22Rv1 (cell line): ENCODE results near the gene PSMG4.

Experiments
- CTCF ChIP-seq: fragments of 450-650 bp; IDR thresholded peaks from 2 replicates; pipeline ENCODE4 v1.5.1; 2017; ENCODE audit warnings: mild to moderate bottlenecking
- ZFX ChIP-seq: fragments of 450-650 bp; IDR thresholded peaks from 2 replicates; pipeline ENCODE4 v1.6.1; 2017; ENCODE audit warnings: antibody characterized with exemption, borderline replicate concordance

GRCh38 chr6:3237761-3238662, 20.7 kb upstream of the PSMG4 start:
- TF ChIP-seq CTCF: no peak
- no peak for TF ChIP-seq ZFX
